CD14-positive monocyte (primary cell): ENCODE data around the gene SLIT3. TPM values are rescaled to one million over a fixed set of nuclear protein-coding genes. Genes with fewer than 3 reads are reported as not detected.

ENCODE experiments used
- DNase-seq, 3 donors: peaks; one replicate each; pipeline ENCODE4 v3.0.0-alpha.2; 2011 to 2022
- H2AFZ ChIP-seq: 2 replicates; pipeline ENCODE4 v1.6.0; 2012; ENCODE audit warnings: mild to moderate bottlenecking, low read depth, low read length, inconsistent platforms; ENCODE audit not compliant: insufficient read depth, poor library complexity, severe bottlenecking
- H3K27ac ChIP-seq, 2 donors: 1 replicate in 1 of 2; 2 replicates in 1 of 2; pipeline ENCODE4 v1.5.1; 2012 to 2013; ENCODE audit warnings: low read length in 2 of 2, control low read depth in 1 of 2, inconsistent platforms in 1 of 2, low read depth in 1 of 2, mild to moderate bottlenecking in 1 of 2
- H3K27me3 ChIP-seq, 2 donors: one replicate each; pipeline versions ENCODE4 v1.6.0 to v1.6.1; 2011 to 2013; ENCODE audit warnings: low read length in 2 of 2; ENCODE audit not compliant: control insufficient read depth in 2 of 2, insufficient read depth in 2 of 2
- H3K36me3 ChIP-seq, 2 donors: replicated peaks in 1 of 2; 1 replicate in 1 of 2; 2 replicates in 1 of 2; pipeline versions ENCODE4 v1.5.1 to v1.6.1; 2012 to 2013; ENCODE audit warnings: low read length in 2 of 2, control low read depth in 1 of 2, inconsistent platforms in 1 of 2, mild to moderate bottlenecking in 1 of 2; ENCODE audit not compliant: insufficient read depth in 2 of 2, control insufficient read depth in 1 of 2
- H3K4me1 ChIP-seq, 2 donors: 1 replicate in 1 of 2; 2 replicates in 1 of 2; pipeline versions ENCODE4 v1.5.1 to v1.6.1; 2012 to 2013; ENCODE audit warnings: low read length in 2 of 2, control low read depth in 1 of 2, inconsistent platforms in 1 of 2, mild to moderate bottlenecking in 1 of 2, moderate library complexity in 1 of 2; ENCODE audit not compliant: insufficient read depth in 2 of 2, control insufficient read depth in 1 of 2
- H3K4me2 ChIP-seq: replicated peaks from 2 replicates; pipeline ENCODE3; 2012; ENCODE audit warnings: low read length, moderate library complexity, mild to moderate bottlenecking; ENCODE audit not compliant: poor library complexity, severe bottlenecking; ENCODE audit errors: extremely low read depth
- H3K4me3 ChIP-seq, 3 experiments: fragments of 200-600 bp in 1 of 3; sonication (generic) in 1 of 3; replicated peaks in 1 of 3; 1 replicate in 2 of 3; 2 replicates in 1 of 3; pipeline ENCODE4 v1.5.1; 2011 to 2013; ENCODE audit warnings: low read length in 3 of 3, mild to moderate bottlenecking in 3 of 3, control low read depth in 2 of 3, low read depth in 2 of 3, inconsistent platforms in 1 of 3, moderate library complexity in 1 of 3
- H3K79me2 ChIP-seq: 2 replicates; pipeline ENCODE4 v1.6.0; 2012; ENCODE audit warnings: mild to moderate bottlenecking, control low read depth, inconsistent platforms, low read length, moderate library complexity; ENCODE audit not compliant: insufficient read depth
- H3K9ac ChIP-seq: 2 replicates; pipeline ENCODE4 v1.6.0; 2017; ENCODE audit warnings: low read length, mild to moderate bottlenecking; ENCODE audit not compliant: insufficient read depth, poor library complexity, severe bottlenecking
- H3K9me3 ChIP-seq, 2 donors: replicated peaks in 1 of 2; 1 replicate in 1 of 2; 2 replicates in 1 of 2; pipeline versions ENCODE4 v1.5.1 to v1.6.1; 2012 to 2013; ENCODE audit warnings: low read length in 2 of 2, control low read depth in 1 of 2; ENCODE audit not compliant: control insufficient read depth in 1 of 2, insufficient read depth in 1 of 2
- H4K20me1 ChIP-seq: 2 replicates; pipeline ENCODE4 v1.6.0; 2012; ENCODE audit warnings: mild to moderate bottlenecking, low read length, control low read depth, moderate library complexity; ENCODE audit not compliant: insufficient read depth
- H3K27ac Mint-ChIP-seq, 7 donors: one replicate each; pipeline ENCODE4 v1.8.0; 2020; ENCODE audit warnings: mild to moderate bottlenecking in 7 of 7, mixed read lengths in 7 of 7, moderate library complexity in 6 of 7, inconsistent platforms in 2 of 7
- H3K27me3 Mint-ChIP-seq, 3 donors: one replicate each; pipeline ENCODE4 v1.8.0; 2021 to 2022; ENCODE audit warnings: low read depth in 3 of 3, mild to moderate bottlenecking in 3 of 3, mixed read lengths in 3 of 3, moderate library complexity in 3 of 3, inconsistent platforms in 1 of 3
- H3K36me3 Mint-ChIP-seq, 2 donors: one replicate each; pipeline ENCODE4 v1.8.0; 2020; ENCODE audit warnings: mixed read lengths in 2 of 2, inconsistent platforms in 1 of 2, mild to moderate bottlenecking in 1 of 2
- H3K4me1 Mint-ChIP-seq: one replicate; pipeline ENCODE4 v1.8.0; 2020; ENCODE audit warnings: mild to moderate bottlenecking, mixed read lengths
- H3K4me3 Mint-ChIP-seq, 2 donors: one replicate each; pipeline ENCODE4 v1.8.0; 2020; ENCODE audit warnings: mild to moderate bottlenecking in 2 of 2, mixed read lengths in 2 of 2, moderate library complexity in 1 of 2
- H3K9me3 Mint-ChIP-seq, 7 donors: one replicate each; pipeline ENCODE4 v1.8.0; 2020 to 2022; ENCODE audit warnings: mixed read lengths in 7 of 7, mild to moderate bottlenecking in 6 of 7, moderate library complexity in 6 of 7, inconsistent platforms in 2 of 7
- WGBS: methylation state at CpG from one replicate; pipeline ENCODE4 v1.1.5; 2013; ENCODE audit warnings: missing lambda C conversion rate; ENCODE audit not compliant: insufficient coverage; 5-methylcytosine and 5-hydroxymethylcytosine counted together
- intact Hi-C, 2 donors: fragments of 100-400 bp; cut with micrococcal nuclease; formaldehyde crosslinking; loops; one replicate each; pipeline versions ENCODE4 v1.15.0 to v1.15.1; 2023
- polyA plus RNA-seq, 3 donors: library from polyadenylated mRNA; depleted of rRNA in 1 of 3; unstranded in 2 of 3; stranded (reverse) in 1 of 3; fragments of 300-500 nt in 2 of 3; fragments of >200 nt in 1 of 3; fragmentation: Illumina TruSeq in 2 of 3; gene quantifications; 1 replicate in 2 of 3; 2 replicates in 1 of 3; pipeline ENCODE4 v1.2.3, GENCODE V29; 2012 to 2021
- TF ChIP-seq, protein P1 (sequence below): fragments of 200-600 bp; IDR thresholded peaks from one replicate; pipeline ENCODE4 v1.8.0; 2022; ENCODE audit warnings: antibody characterized with exemption, mild to moderate bottlenecking

The SLIT3 gene
- polyA plus RNA-seq, 3 donors, result not detected

DNA sequence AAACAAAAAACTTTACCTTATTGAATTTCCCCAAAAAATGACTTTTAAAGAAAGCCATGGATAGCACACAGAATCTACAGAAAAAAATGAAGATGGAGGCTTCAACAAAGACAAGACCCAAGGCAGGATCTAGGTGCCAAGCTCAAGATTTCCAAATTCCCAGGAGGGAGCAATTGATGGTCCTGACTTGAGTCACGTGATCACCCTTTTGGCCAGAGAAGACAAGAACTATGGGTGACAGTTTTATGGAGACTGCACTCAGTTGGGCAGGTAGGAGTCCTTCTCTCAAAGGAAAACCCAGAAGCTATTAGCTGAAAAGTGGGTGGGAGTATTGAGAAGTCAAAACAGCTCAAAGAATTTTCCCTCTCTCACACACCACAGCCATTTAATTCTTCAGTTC is 3.2 kb upstream of the SLIT3 start:
- H3K27ac ChIP-seq, result no peak overlapping the region
- TF ChIP-seq, protein P1, sequence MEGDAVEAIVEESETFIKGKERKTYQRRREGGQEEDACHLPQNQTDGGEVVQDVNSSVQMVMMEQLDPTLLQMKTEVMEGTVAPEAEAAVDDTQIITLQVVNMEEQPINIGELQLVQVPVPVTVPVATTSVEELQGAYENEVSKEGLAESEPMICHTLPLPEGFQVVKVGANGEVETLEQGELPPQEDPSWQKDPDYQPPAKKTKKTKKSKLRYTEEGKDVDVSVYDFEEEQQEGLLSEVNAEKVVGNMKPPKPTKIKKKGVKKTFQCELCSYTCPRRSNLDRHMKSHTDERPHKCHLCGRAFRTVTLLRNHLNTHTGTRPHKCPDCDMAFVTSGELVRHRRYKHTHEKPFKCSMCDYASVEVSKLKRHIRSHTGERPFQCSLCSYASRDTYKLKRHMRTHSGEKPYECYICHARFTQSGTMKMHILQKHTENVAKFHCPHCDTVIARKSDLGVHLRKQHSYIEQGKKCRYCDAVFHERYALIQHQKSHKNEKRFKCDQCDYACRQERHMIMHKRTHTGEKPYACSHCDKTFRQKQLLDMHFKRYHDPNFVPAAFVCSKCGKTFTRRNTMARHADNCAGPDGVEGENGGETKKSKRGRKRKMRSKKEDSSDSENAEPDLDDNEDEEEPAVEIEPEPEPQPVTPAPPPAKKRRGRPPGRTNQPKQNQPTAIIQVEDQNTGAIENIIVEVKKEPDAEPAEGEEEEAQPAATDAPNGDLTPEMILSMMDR, result no peak
- H3K4me3 Mint-ChIP-seq, result no peak overlapping the region

DNA sequence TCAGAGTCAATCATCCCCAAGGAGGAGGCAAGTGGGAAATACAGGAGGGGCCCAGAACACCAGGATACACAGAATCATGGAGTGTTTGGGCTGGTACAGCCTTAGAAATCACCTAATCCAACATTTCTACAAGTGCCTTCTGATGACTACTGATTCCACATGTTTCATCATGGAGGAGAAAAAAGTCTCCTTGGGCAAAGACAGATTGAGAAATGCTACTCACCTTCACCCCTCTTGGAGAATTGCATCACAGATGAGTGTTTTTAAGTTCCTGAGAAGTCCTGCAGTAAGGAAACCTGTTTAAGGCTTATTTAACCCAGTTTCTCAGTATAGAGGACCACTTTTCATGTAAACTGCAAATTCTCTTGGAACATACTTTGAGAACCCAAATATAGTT is 2.2 kb upstream of the SLIT3 start:
- H4K20me1 ChIP-seq, result no peaks in the 10 kb centered on the region
- Mint-ChIP-seq H3K9me3 (peaks cover 0 to 5% (median 1%) of the 10 kb centered on the region in 7 donors), H3K27me3 (peaks cover 40 to 46% (median 41%) of the 10 kb centered on the region in 3 donors), H3K36me3 (no peaks in the 10 kb centered on the region), H3K4me3 (no peak overlapping the region), H3K27ac (no peak overlapping the region), H3K4me1 (peaks cover 2% of the 10 kb centered on the region)
- TF ChIP-seq, protein P1, result no peak
- peaks cover 13 to 29% of the 10 kb centered on the region in 2 donors for H3K27me3 ChIP-seq
- peaks cover 0 to 10% of the 10 kb centered on the region in 2 donors for H3K9me3 ChIP-seq
- no peak overlapping the region for H3K27ac ChIP-seq
- H3K36me3 ChIP-seq, result no peaks in the 10 kb centered on the region
- DNase-seq, result no peak
- H3K4me1 ChIP-seq, result no peaks in the 10 kb centered on the region
- H3K4me3 ChIP-seq, result no peak overlapping the region
- intact Hi-C loops, result loop anchor here in 1 of 2 donors (5.0 kb wide), 1 partner anchor 626 kb away; no protein-coding TSS in a partner anchor
- no peaks in the 10 kb centered on the region for H3K79me2 ChIP-seq
- H3K4me2 ChIP-seq, result no peak overlapping the region
- H3K9ac ChIP-seq, result no peak overlapping the region
- H2AFZ ChIP-seq, result no peak overlapping the region

More for the DNA sequence above, 3.2 kb upstream of the SLIT3 start:
- H3K27ac Mint-ChIP-seq, result no peak overlapping the region
- peaks cover 0 to 5% (median 3%) of the 10 kb centered on the region in 7 donors for H3K9me3 Mint-ChIP-seq
- peaks cover 32 to 44% (median 38%) of the 10 kb centered on the region in 3 donors for H3K27me3 Mint-ChIP-seq
- intact Hi-C loops, result loop anchor here in 1 of 2 donors (5.0 kb wide), 1 partner anchor 627 kb away; no protein-coding TSS in a partner anchor
- no peak overlapping the region for H3K4me2 ChIP-seq
- no peak for DNase-seq
- 100% methylated on average over 1 of the region's 1 CpG for WGBS
- no peaks in the 10 kb centered on the region for H3K4me1 ChIP-seq
- H3K27me3 ChIP-seq, result peaks cover 9 to 25% of the 10 kb centered on the region in 2 donors
- H4K20me1 ChIP-seq, result no peaks in the 10 kb centered on the region
- no peaks in the 10 kb centered on the region for H3K36me3 Mint-ChIP-seq
- no peaks in the 10 kb centered on the region for H3K36me3 ChIP-seq
- H3K4me1 Mint-ChIP-seq, result peaks cover 2% of the 10 kb centered on the region
- H3K79me2 ChIP-seq, result no peaks in the 10 kb centered on the region
- peaks cover 0 to 10% of the 10 kb centered on the region in 2 donors for H3K9me3 ChIP-seq
- H3K9ac ChIP-seq, result no peak overlapping the region
- H3K4me3 ChIP-seq, result no peak overlapping the region
- H2AFZ ChIP-seq, result no peak overlapping the region
